Tibial nerve (tissue), 4 donors: Measurements from ENCODE around the gene TMEM47.

Source experiments
- EP300 ChIP-seq, 2 donors: sonication (generic); formaldehyde crosslinking; IDR thresholded peaks; one replicate each; pipeline ENCODE4 v1.6.1; 2017; ENCODE audit warnings: antibody characterized with exemption in 2 of 2, mild to moderate bottlenecking in 1 of 2
- POLR2A ChIP-seq, 2 donors: fragments of 450-650 bp; IDR thresholded peaks; one replicate each; pipeline ENCODE4 v1.6.1; 2017; ENCODE audit warnings: antibody characterized with exemption in 2 of 2, mild to moderate bottlenecking in 2 of 2, moderate library complexity in 2 of 2
- TF ChIP-seq, protein P1 (sequence below), 5 experiments: fragments of 200-600 bp in 3 of 5; fragments of 450-650 bp in 2 of 5; sonication (generic) in 3 of 5; IDR thresholded peaks; one replicate each; pipeline ENCODE4 v1.5.1; 2016 to 2019; ENCODE audit warnings: antibody characterized with exemption in 5 of 5, mild to moderate bottlenecking in 3 of 5, moderate library complexity in 2 of 5

DNA sequence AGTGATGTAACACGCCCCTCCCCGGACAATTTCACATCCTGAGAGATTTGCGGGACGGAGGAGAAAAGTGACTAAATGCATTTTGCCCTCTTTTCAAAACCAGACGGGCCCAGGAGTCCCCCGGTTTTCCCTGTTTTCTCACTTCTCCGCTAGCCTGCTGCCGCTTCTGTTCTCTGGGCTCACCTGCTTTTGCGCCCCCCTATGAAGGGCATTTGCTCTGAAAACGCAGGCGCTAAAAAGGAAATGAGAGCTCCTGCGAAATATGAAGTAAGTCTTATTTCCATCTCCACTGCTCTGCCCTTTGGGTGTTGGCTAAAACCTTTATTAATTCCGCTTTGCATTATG is 613 bp upstream of the TMEM47 start:
- TF ChIP-seq, protein P1, sequence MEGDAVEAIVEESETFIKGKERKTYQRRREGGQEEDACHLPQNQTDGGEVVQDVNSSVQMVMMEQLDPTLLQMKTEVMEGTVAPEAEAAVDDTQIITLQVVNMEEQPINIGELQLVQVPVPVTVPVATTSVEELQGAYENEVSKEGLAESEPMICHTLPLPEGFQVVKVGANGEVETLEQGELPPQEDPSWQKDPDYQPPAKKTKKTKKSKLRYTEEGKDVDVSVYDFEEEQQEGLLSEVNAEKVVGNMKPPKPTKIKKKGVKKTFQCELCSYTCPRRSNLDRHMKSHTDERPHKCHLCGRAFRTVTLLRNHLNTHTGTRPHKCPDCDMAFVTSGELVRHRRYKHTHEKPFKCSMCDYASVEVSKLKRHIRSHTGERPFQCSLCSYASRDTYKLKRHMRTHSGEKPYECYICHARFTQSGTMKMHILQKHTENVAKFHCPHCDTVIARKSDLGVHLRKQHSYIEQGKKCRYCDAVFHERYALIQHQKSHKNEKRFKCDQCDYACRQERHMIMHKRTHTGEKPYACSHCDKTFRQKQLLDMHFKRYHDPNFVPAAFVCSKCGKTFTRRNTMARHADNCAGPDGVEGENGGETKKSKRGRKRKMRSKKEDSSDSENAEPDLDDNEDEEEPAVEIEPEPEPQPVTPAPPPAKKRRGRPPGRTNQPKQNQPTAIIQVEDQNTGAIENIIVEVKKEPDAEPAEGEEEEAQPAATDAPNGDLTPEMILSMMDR (IDR thresholded peaks at IDR 0.05): no peak
- TF ChIP-seq EP300 (IDR thresholded peaks at IDR 0.05): no peak
- no peak for TF ChIP-seq POLR2A (IDR thresholded peaks at IDR 0.05)
